ENCODE measurements around the gene TMEM190. TPM values are rescaled to one million over a fixed set of nuclear protein-coding genes. Genes with fewer than 3 reads are reported as not detected.

TMEM190 gene
- total RNA-seq, 1 donor from 2014 or later: not detected

DNA sequence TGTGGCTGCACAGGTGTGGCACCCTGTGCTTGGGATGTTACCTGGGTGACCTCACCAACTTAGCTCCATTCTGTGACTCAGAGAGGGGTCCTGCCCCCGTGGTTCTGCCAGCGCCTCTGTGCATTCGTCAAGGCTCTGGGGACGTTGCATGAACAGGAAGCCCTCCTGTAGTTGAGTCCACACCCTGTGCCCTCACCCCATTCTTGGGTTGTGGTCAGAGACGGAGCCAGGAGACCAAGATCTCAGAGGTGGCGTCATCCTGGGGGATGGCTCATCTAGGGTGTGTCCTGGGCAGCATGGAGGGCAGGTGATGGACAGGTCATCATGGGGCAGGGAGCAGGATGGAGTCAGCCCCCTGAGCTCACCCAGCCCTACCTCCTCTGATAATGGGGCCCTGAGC lies 24.6 kb upstream of the TMEM190 start:
- TF ChIP-seq, protein P1, sequence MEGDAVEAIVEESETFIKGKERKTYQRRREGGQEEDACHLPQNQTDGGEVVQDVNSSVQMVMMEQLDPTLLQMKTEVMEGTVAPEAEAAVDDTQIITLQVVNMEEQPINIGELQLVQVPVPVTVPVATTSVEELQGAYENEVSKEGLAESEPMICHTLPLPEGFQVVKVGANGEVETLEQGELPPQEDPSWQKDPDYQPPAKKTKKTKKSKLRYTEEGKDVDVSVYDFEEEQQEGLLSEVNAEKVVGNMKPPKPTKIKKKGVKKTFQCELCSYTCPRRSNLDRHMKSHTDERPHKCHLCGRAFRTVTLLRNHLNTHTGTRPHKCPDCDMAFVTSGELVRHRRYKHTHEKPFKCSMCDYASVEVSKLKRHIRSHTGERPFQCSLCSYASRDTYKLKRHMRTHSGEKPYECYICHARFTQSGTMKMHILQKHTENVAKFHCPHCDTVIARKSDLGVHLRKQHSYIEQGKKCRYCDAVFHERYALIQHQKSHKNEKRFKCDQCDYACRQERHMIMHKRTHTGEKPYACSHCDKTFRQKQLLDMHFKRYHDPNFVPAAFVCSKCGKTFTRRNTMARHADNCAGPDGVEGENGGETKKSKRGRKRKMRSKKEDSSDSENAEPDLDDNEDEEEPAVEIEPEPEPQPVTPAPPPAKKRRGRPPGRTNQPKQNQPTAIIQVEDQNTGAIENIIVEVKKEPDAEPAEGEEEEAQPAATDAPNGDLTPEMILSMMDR (IDR thresholded peaks at IDR 0.05): no peak
- no peak for DNase-seq
- no peaks in the 10 kb centered on the region for H3K36me3 Mint-ChIP-seq (ENCODE audit: low read depth)
- intact Hi-C loops (cut with micrococcal nuclease): no loop called here
- CTCF ChIA-PET: no interaction called here
- H3K27ac Mint-ChIP-seq: no peak overlapping the region
- no peak overlapping the region for H3K4me3 Mint-ChIP-seq
- peaks cover 18% of the 10 kb centered on the region for H3K4me1 Mint-ChIP-seq
- ATAC-seq (ENCODE audit: low read depth): no peak
- H3K27me3 Mint-ChIP-seq: peaks cover 40% of the 10 kb centered on the region
- POLR2A ChIA-PET: no interaction called here
- no peaks in the 10 kb centered on the region for H3K9me3 Mint-ChIP-seq

GRCh38 chr19:55352549-55353145 lies 24.0 kb upstream of the TMEM190 start:
- H3K9me3 Mint-ChIP-seq: no peaks in the 10 kb centered on the region
- intact Hi-C loops (cut with micrococcal nuclease): no loop called here
- H3K4me3 Mint-ChIP-seq: peak overlapping the region; percentile 42
- ATAC-seq (ENCODE audit: low read depth): no peak
- TF ChIP-seq, protein P1 (IDR thresholded peaks at IDR 0.05): no peak
- ChIA-PET CTCF (no interaction called here), POLR2A (interaction anchor here (1.1 kb wide), 1 partner anchor 14 kb away, joined by 5 read pairs; no protein-coding TSS in a partner anchor)
- no peak overlapping the region for H3K27ac Mint-ChIP-seq
- H3K36me3 Mint-ChIP-seq (ENCODE audit: low read depth): no peaks in the 10 kb centered on the region
- H3K27me3 Mint-ChIP-seq: peaks cover 45% of the 10 kb centered on the region
- H3K4me1 Mint-ChIP-seq: peaks cover 18% of the 10 kb centered on the region
- DNase-seq: no peak

DNA sequence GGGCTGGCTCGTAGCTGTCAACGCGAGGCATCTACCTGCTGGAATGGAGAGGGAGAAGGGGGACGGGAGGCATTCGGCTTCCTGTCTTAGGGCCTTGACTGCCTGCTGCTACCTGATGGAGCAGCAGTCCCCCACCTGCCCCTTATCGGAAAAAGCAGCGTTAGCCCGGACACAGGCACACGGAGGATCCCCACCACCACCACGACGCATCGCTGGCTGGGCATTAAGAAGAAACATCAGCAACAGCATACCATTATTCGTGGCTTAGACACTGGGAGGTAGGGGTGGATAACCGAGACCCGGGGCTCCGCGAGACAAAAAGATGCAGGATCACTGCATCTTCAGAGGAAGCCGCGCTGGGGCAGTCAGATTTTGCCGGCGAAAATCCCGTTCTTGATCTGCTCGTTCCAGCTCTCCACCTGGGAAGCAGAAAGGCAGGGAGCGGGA lies 23.2 kb upstream of the TMEM190 start:
- ATAC-seq (ENCODE audit: low read depth) (no peak), DNase-seq (no peak)
- Mint-ChIP-seq H3K4me3 (peak overlapping the region; percentile 79), H3K9me3 (no peaks in the 10 kb centered on the region), H3K27ac (no peak overlapping the region), H3K36me3 (ENCODE audit: low read depth) (no peaks in the 10 kb centered on the region), H3K4me1 (peaks cover 18% of the 10 kb centered on the region), H3K27me3 (peaks cover 48% of the 10 kb centered on the region)
- ChIA-PET POLR2A (interaction anchor here (1.1 kb wide), 1 partner anchor 14 kb away, joined by 5 read pairs; no protein-coding TSS in a partner anchor), CTCF (no interaction called here)
- TF ChIP-seq, protein P1 (IDR thresholded peaks at IDR 0.05): no peak
- intact Hi-C loops (cut with micrococcal nuclease): no loop called here

DNA sequence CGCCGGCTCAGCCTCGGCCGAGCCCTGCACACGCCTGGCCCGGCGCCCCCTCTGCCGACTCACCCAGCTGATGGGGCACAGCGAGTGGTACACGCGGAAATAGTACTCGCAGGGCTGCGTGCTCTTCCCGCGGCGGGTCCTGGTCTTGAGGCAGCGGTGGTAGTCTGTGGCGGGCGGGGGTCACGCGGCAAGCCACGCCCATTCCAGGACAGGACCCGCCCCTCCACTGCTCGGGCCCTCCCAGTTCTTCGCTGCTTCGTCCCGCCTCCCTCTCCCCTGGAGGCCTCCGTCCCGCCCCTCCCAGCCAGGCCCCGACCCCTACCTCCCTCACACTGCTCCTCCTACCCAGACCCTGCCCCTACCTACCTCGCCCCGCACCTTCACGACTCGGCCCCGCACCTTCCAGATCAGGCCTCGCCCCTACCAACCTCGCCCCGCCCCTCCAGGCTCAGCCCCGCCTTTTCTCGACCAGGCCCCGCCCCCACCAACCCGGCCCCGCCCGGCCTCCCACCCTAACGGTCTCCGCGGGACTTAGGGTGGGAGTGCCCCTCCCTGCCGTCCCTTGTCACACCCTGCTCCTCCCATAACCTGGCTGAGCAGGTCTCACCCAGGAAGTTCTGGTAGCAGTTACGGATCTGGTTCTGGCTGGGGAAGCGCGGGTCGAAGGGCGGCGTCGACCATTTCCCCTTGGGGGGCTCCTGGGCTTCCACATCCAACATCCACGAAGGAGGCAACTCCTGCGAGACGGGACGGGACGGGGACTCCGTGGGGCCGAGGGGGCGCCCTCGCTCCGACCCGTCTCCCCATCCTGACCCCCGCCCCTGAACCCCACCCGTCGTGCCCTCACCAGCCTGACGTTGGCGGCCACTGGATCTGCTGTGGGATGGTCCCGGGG lies 22.6 kb upstream of the TMEM190 start:
- DNase-seq: peak; percentile 66
- POLR2A ChIA-PET: interaction anchor here (1.1 kb wide), 1 partner anchor 15 kb away, joined by 5 read pairs; no protein-coding TSS in a partner anchor
- CTCF ChIA-PET: no interaction called here

More for the DNA sequence above, 22.6 kb upstream of the TMEM190 start:
- TF ChIP-seq, protein P1 (IDR thresholded peaks at IDR 0.05): no peak
- ATAC-seq (ENCODE audit: low read depth): peak; percentile 93
- no peak overlapping the region for H3K27ac Mint-ChIP-seq
- H3K27me3 Mint-ChIP-seq: peaks cover 50% of the 10 kb centered on the region
- intact Hi-C loops (cut with micrococcal nuclease): loop anchor here (1.0 kb wide), 1 partner anchor 15 kb away; the partner anchor contains the start of gene KMT5C
- peaks cover 18% of the 10 kb centered on the region for H3K4me1 Mint-ChIP-seq
- peak overlapping the region; percentile 79 for H3K4me3 Mint-ChIP-seq
- H3K9me3 Mint-ChIP-seq: no peaks in the 10 kb centered on the region
- H3K36me3 Mint-ChIP-seq (ENCODE audit: low read depth): no peaks in the 10 kb centered on the region

Data from activated B cell treated with CpG ODN at 0.5 μM for 24 hours (primary cell).